H9 (cell line): ENCODE data around the gene PPIF. TPM values are rescaled to one million over a fixed set of nuclear protein-coding genes. Genes with fewer than 3 reads are reported as not detected.

Experiments
- DNase-seq: peaks from one replicate; pipeline ENCODE4 v3.0.0-alpha.2; 2017
- H2AFZ ChIP-seq: one replicate; pipeline ENCODE4 v1.6.1; 2013; ENCODE audit warnings: mild to moderate bottlenecking, low read length, control low read depth, moderate library complexity
- H2AK5ac ChIP-seq: 2 replicates; pipeline ENCODE4 v1.6.1; 2013; ENCODE audit warnings: low read length, control low read depth, mixed read lengths; ENCODE audit not compliant: insufficient read length
- H2BK120ac ChIP-seq: one replicate; pipeline ENCODE4 v1.6.1; 2013; ENCODE audit warnings: low read depth, mild to moderate bottlenecking, low read length, control low read depth, inconsistent platforms; ENCODE audit not compliant: poor library complexity, severe bottlenecking
- H2BK12ac ChIP-seq: 2 replicates; pipeline ENCODE4 v1.6.1; 2013; ENCODE audit warnings: low read length, control low read depth, mixed read lengths, low read depth; ENCODE audit not compliant: insufficient read length
- H2BK15ac ChIP-seq: 2 replicates; pipeline ENCODE4 v1.6.1; 2013; ENCODE audit warnings: low read depth, low read length, control low read depth
- H2BK20ac ChIP-seq: one replicate; pipeline ENCODE4 v1.6.1; 2013; ENCODE audit warnings: low read depth, mild to moderate bottlenecking, low read length, control low read depth, inconsistent platforms; ENCODE audit not compliant: poor library complexity, severe bottlenecking
- H2BK5ac ChIP-seq: 2 replicates; pipeline ENCODE4 v1.6.1; 2013; ENCODE audit warnings: low read length, control low read depth, mixed read lengths; ENCODE audit not compliant: insufficient read length
- H3K14ac ChIP-seq: 2 replicates; pipeline ENCODE4 v1.6.1; 2013; ENCODE audit warnings: low read length, control low read depth; ENCODE audit not compliant: insufficient read depth
- H3K18ac ChIP-seq: 2 replicates; pipeline ENCODE4 v1.6.1; 2013; ENCODE audit warnings: low read depth, mild to moderate bottlenecking, mixed read lengths, low read length, control low read depth; ENCODE audit not compliant: insufficient read length
- H3K23ac ChIP-seq: 2 replicates; pipeline ENCODE4 v1.6.1; 2013; ENCODE audit warnings: low read length, control low read depth, mixed read lengths, low read depth; ENCODE audit not compliant: insufficient read length
- H3K23me2 ChIP-seq: 2 replicates; pipeline ENCODE4 v1.6.1; 2013; ENCODE audit warnings: low read depth, mild to moderate bottlenecking, mixed read lengths, low read length, control low read depth; ENCODE audit not compliant: insufficient read length, poor library complexity, severe bottlenecking
- H3K27ac ChIP-seq: 2 replicates; pipeline ENCODE4 v1.5.1; 2013; ENCODE audit warnings: low read length, control low read depth, mixed read lengths, low read depth; ENCODE audit not compliant: insufficient read length
- H3K27me3 ChIP-seq: 2 replicates; pipeline ENCODE4 v1.6.1; 2013; ENCODE audit warnings: low read length, control low read depth, inconsistent platforms; ENCODE audit not compliant: insufficient read depth
- H3K4ac ChIP-seq: 2 replicates; pipeline ENCODE4 v1.6.1; 2013; ENCODE audit warnings: low read depth, mild to moderate bottlenecking, control low read depth, inconsistent platforms, low read length, moderate library complexity
- H3K4me1 ChIP-seq: 2 replicates; pipeline ENCODE4 v1.6.1; 2013; ENCODE audit warnings: low read length, control low read depth, inconsistent platforms; ENCODE audit not compliant: insufficient read depth
- H3K4me2 ChIP-seq: 2 replicates; pipeline ENCODE4 v1.6.1; 2013; ENCODE audit warnings: low read length, control low read depth, mixed read lengths; ENCODE audit not compliant: insufficient read length, insufficient read depth
- H3K56ac ChIP-seq: 2 replicates; pipeline ENCODE4 v1.6.1; 2013; ENCODE audit warnings: low read depth, mild to moderate bottlenecking, mixed read lengths, low read length, control low read depth; ENCODE audit not compliant: insufficient read length
- H3K79me1 ChIP-seq: 2 replicates; pipeline ENCODE4 v1.6.1; 2013; ENCODE audit warnings: low read depth, mild to moderate bottlenecking, moderate library complexity, low read length, control low read depth, inconsistent platforms; ENCODE audit not compliant: insufficient read depth, poor library complexity, severe bottlenecking
- H3K79me2 ChIP-seq: 2 replicates; pipeline ENCODE4 v1.6.1; 2013; ENCODE audit warnings: low read length, control low read depth, inconsistent platforms; ENCODE audit not compliant: insufficient read depth
- H3K9ac ChIP-seq: 2 replicates; pipeline ENCODE4 v1.6.1; 2013; ENCODE audit warnings: low read length, control low read depth, mixed read lengths; ENCODE audit not compliant: insufficient read length; ENCODE audit errors: extremely low read depth
- H3K9me3 ChIP-seq: one replicate; pipeline ENCODE4 v1.6.1; 2013; ENCODE audit warnings: low read depth, low read length, inconsistent platforms; ENCODE audit not compliant: control insufficient read depth
- H3T11ph ChIP-seq: one replicate; pipeline ENCODE4 v1.6.1; 2013; ENCODE audit warnings: mild to moderate bottlenecking, low read length, control low read depth, inconsistent platforms
- H4K20me1 ChIP-seq: one replicate; pipeline ENCODE4 v1.6.1; 2013; ENCODE audit not compliant: control insufficient read depth, insufficient read length, insufficient read depth
- H4K5ac ChIP-seq: 2 replicates; pipeline ENCODE4 v1.6.1; 2013; ENCODE audit warnings: low read depth, mild to moderate bottlenecking, mixed read lengths, low read length, control low read depth; ENCODE audit not compliant: insufficient read length
- H4K8ac ChIP-seq: replicated peaks from 2 replicates; pipeline ENCODE4 v1.6.1; 2013; ENCODE audit warnings: low read length, control low read depth, mixed read lengths, low read depth; ENCODE audit not compliant: insufficient read length
- H4K91ac ChIP-seq: 2 replicates; pipeline ENCODE4 v1.6.1; 2013; ENCODE audit warnings: low read depth, mild to moderate bottlenecking, moderate library complexity, mixed read lengths, low read length, control low read depth; ENCODE audit not compliant: insufficient read length
- H3K27ac Mint-ChIP-seq, 3 experiments: 2 replicates in 2 of 3; 3 replicates in 1 of 3; pipeline ENCODE4 v1.8.0; 2020 to 2021; ENCODE audit warnings: mixed read lengths in 3 of 3, mild to moderate bottlenecking in 1 of 3, moderate library complexity in 1 of 3
- H3K27me3 Mint-ChIP-seq: 2 replicates; pipeline ENCODE4 v1.8.0; 2021; ENCODE audit warnings: low read depth, mild to moderate bottlenecking, moderate library complexity, mixed read lengths
- H3K36me3 Mint-ChIP-seq, 3 experiments: 2 replicates in 2 of 3; 3 replicates in 1 of 3; pipeline ENCODE4 v1.8.0; 2020 to 2021; ENCODE audit warnings: low read depth in 3 of 3, mixed read lengths in 3 of 3; ENCODE audit not compliant: insufficient read depth in 1 of 3
- H3K4me1 Mint-ChIP-seq, 2 experiments: 2 replicates each; pipeline ENCODE4 v1.8.0; 2020; ENCODE audit warnings: mixed read lengths in 2 of 2
- H3K4me3 Mint-ChIP-seq, 2 experiments: 2 replicates in 1 of 2; 3 replicates in 1 of 2; pipeline ENCODE4 v1.8.0; 2020 to 2021; ENCODE audit warnings: mild to moderate bottlenecking in 2 of 2, mixed read lengths in 2 of 2, moderate library complexity in 1 of 2
- H3K9me3 Mint-ChIP-seq, 2 experiments: 2 replicates in 1 of 2; 3 replicates in 1 of 2; pipeline ENCODE4 v1.8.0; 2020; ENCODE audit warnings: mild to moderate bottlenecking in 2 of 2, mixed read lengths in 2 of 2, moderate library complexity in 1 of 2
- WGBS: extraction: QIAGEN DNeasy Blood & Tissue Kit; methylation state at CpG from one replicate; pipeline ENCODE4 v1.1.7; 2013; ENCODE audit warnings: missing lambda C conversion rate, low lambda C conversion rate, mixed read lengths; ENCODE audit not compliant: insufficient read length; ENCODE audit errors: extremely low coverage; 5-methylcytosine and 5-hydroxymethylcytosine counted together
- total RNA-seq: library from RNA; stranded (reverse); gene quantifications from 2 replicates; pipeline ENCODE4 v1.2.1, GENCODE V29; 2021
- TF ChIP-seq, protein P1 (sequence below): fragments of 200-600 bp; sonication (generic); conservative IDR thresholded peaks from 3 replicates; pipeline ENCODE4 v1.8.0; 2021; ENCODE audit warnings: antibody characterized with exemption, mild to moderate bottlenecking

The PPIF gene
- total RNA-seq, 1 experiment from 2014 or later: 79.7 TPM

DNA sequence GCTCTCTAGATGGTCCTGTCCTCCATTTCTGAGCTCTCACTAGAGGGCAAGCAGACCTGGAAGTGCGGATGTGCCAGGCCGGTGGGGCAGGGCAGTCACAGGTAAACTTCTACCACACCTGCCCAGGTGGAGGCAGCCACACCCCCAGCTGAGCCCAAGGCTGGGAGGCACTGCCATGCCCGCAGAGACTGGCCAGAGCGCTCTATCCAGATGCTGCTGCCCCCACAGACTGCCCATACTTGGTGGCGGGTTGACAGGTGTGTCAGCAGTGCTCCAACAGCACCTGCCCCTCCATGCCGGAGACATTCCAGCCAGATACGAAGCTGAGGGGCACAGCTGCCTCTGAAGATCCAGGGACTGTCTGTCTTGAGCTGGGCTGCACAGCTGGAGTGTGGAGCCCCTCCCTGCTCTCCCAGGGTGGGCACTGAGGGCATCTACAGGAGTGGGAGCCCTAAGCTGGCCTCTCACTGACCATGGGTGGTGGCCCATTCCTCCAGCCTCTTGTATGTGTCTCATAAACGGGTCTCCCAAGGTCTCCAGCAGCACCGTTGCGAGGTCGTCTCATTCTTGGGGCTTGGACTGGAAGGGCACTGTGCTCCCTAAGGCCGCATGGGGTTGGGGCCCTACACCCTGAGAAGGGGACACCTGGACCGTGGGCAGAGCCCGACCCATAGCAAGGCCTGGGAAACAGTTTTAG is 38.2 kb upstream of the PPIF start:
- H3K4me3 Mint-ChIP-seq: no peak overlapping the region
- H3K27me3 ChIP-seq: no peaks in the 10 kb centered on the region
- H2AFZ ChIP-seq: no peak overlapping the region
- no peak overlapping the region for H3K56ac ChIP-seq
- no peak overlapping the region for H3K14ac ChIP-seq
- TF ChIP-seq, protein P1, sequence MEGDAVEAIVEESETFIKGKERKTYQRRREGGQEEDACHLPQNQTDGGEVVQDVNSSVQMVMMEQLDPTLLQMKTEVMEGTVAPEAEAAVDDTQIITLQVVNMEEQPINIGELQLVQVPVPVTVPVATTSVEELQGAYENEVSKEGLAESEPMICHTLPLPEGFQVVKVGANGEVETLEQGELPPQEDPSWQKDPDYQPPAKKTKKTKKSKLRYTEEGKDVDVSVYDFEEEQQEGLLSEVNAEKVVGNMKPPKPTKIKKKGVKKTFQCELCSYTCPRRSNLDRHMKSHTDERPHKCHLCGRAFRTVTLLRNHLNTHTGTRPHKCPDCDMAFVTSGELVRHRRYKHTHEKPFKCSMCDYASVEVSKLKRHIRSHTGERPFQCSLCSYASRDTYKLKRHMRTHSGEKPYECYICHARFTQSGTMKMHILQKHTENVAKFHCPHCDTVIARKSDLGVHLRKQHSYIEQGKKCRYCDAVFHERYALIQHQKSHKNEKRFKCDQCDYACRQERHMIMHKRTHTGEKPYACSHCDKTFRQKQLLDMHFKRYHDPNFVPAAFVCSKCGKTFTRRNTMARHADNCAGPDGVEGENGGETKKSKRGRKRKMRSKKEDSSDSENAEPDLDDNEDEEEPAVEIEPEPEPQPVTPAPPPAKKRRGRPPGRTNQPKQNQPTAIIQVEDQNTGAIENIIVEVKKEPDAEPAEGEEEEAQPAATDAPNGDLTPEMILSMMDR: no peak
- no peak overlapping the region for H4K5ac ChIP-seq
- no peak overlapping the region for H2AK5ac ChIP-seq
- no peaks in the 10 kb centered on the region for H3K9me3 Mint-ChIP-seq
- H2BK15ac ChIP-seq: no peak overlapping the region
- no peaks in the 10 kb centered on the region for H3K23me2 ChIP-seq
- no peak overlapping the region for H3K4ac ChIP-seq
- H3K18ac ChIP-seq: no peak overlapping the region
- H3K23ac ChIP-seq: no peak overlapping the region
- no peak overlapping the region for H3K27ac ChIP-seq
- no peaks in the 10 kb centered on the region for H3K4me1 ChIP-seq
- no peaks in the 10 kb centered on the region for H3K79me2 ChIP-seq
- no peak overlapping the region for H4K8ac ChIP-seq
- H3K4me1 Mint-ChIP-seq: peaks cover 0 to 3% of the 10 kb centered on the region in 2 experiments; a peak in 2 of 4 replicates
- H4K91ac ChIP-seq: no peak overlapping the region
- no peak overlapping the region for H3K9ac ChIP-seq
- H3K79me1 ChIP-seq: no peaks in the 10 kb centered on the region
- H2BK20ac ChIP-seq: no peak overlapping the region
- WGBS: no CpG with 5 or more reads among the region's 14 CpGs
- H2BK12ac ChIP-seq: no peak overlapping the region
- peaks cover 20 to 74% (median 49%) of the 10 kb centered on the region in 3 experiments for H3K36me3 Mint-ChIP-seq
- no peak overlapping the region for H3K4me2 ChIP-seq
- H3K27me3 Mint-ChIP-seq: no peaks in the 10 kb centered on the region; the same call in 1 of the 2 replicates
- no peaks in the 10 kb centered on the region for H3K9me3 ChIP-seq
- no peak for DNase-seq
- H2BK120ac ChIP-seq: no peak overlapping the region
- H3T11ph ChIP-seq: no peak overlapping the region
- no peaks in the 10 kb centered on the region for H4K20me1 ChIP-seq
- H2BK5ac ChIP-seq: no peak overlapping the region
- H3K27ac Mint-ChIP-seq: peak overlapping the region in 1 of 3 experiments; percentile 75; a peak in 1 of 7 replicates
